ENCODE data around the gene HIP1.
"Not testable (repeated sequence)": the region's sequence is repeated elsewhere in the genome, so short reads cannot be mapped to it uniquely, and the experiment has no call there.

GRCh38 chr7:75593500-75594184, 145.1 kb downstream of the HIP1 start:
- TF ChIP-seq KLF16 (IDR thresholded peaks at IDR 0.05); AFF1 (IDR thresholded peaks at IDR 0.05; ENCODE audit: low read depth in 1 of 2, partially characterized antibody in 2 of 2): not testable (repeated sequence)
